H4 (cell line): ENCODE data around the gene SDE2. TPM values are rescaled to one million over a fixed set of nuclear protein-coding genes. Genes with fewer than 3 reads are reported as not detected.
"Not testable (repeated sequence)": the region's sequence is repeated elsewhere in the genome, so short reads cannot be mapped to it uniquely, and the experiment has no call there.

Experiments used
- DNase-seq: peaks from one replicate; pipeline ENCODE4 v3.0.0-alpha.2; 2015; ENCODE audit warnings: low spot score
- total RNA-seq: library from RNA; depleted of rRNA; stranded (reverse); fragments of >200 nt; shearing (Covaris generic); gene quantifications from 2 replicates; pipeline ENCODE4 v1.2.3, GENCODE V29; 2014; rRNA removed

Gene SDE2
- total RNA-seq = 13.6 and 14.3 TPM in 2 replicates

DNA sequence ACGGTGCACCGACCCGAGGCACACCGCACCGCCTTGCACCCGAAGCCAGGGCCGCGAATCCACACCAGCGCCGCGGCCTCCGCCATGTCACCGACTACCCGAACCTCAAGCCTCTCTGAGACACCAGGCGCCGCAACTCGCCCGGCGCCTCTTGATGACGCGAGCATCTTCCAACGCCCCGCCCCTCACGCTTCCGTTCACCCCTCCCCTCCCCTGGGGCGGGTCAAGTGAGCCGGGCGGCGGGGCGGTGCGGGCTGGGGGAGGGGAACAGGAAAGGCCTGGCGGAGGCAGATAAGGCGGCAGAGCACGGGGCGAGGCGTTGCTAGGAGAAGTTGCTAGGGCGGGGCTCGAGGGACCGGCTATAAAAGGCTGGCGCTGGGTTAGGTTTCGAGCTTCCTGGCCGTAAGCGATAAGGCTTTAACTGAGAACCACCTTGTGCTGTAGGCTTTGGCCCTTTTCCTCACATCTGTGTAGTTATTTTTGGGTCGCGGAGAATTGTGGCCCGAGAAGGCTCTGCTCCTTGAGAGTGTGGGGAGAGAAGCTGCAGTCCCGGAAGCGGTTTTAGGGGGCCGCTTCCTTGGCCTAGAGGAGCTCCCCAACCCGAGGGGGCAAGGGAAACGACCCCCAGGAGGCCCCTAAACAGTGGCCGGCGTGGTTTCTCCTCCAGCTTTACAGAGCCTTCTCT lies at the start of gene SDE2:
Gene SDE2, minus strand, starts transcription at position 117 of the 685 bp plus-strand sequence. Its CDS starts 31 bp downstream, at position 86.
- DNase-seq = peak; percentile 95

DNA sequence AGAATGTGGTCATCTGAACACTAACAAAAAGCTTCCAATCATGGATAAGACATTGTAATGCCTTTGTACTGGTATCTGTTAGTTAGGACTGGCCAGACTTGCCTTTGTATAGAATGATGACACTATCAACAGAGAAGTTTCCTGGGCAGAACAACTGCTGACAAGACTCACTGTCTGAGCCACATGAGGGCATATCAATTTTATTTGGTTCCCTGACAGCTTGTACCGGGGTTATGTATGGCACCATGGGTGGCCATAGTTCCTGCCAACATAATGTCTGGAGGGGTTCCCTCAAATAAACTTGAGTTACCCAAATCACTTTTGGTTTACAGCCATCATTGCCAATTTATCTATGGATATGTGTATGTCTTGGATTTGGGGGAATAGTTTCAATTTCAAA lies 49.7 kb upstream of the SDE2 start:
- DNase-seq = no peak

DNA sequence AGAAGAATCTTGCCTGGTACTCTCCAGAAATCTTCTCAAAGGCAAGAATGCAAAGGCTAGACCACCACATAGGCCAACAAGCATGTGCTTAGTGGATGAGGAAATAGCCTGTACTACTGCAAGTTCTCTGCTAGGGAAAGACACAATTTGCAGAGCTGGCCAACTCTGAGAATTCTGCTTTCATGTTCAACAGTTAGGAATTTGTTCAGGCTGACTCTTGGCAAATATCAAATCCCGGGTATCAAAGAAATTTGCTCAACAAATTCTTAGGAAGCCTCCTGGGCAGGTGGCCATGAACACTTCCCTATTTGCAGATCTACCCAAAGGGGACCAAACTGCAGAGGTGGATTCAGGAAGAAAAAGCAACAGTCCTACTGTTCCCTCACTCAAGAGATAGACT lies 48.4 kb upstream of the SDE2 start:
- no peak for DNase-seq

DNA sequence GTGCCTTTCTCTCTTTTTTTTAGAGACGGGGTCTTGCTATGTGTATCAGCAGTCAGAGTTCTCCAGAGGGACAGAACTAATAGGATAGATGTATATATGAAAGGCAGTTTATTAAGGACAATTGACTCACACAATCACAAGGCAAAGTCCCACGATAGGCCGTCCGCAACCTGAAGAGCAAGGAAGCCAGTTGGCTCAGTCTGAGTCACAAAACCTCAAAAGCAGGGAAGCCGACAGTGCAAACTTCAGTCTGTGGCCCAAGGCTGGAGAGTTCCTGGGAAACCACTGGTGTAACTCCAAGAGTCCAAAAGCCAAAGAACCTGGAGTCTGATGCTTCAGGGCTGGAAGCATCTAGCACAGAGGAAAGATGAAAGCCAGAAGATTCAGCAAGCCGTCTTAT lies 47.1 kb upstream of the SDE2 start:
- peak; percentile 54 for DNase-seq

DNA sequence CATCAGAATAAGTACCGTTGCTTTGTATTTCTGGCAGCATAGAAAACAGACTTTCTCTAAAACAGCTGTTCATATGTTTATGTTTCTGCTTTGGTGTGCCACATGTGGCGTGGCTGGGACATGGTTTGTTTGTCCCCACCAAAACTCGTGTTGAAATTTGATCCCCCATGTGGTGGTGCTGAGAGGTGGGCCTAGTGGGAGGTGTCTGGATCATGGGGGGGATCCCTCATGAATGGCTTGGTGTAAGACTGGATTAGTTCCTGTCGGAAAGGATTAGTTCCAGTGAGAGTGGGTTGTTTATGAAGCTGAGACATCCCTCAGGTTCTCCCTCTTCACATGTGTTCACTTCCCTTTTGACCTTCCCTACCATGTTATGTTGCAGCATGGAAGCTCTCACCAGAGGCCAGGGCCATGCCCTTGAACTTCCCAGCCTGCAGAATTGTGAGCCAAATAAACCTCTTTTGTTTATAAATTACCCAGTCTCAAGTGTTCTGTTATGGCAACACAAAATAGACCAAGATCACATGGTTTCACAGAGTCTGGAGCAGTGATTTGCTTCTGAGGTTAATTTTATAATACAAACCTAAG lies 45.5 kb upstream of the SDE2 start:
- DNase-seq = no peak

DNA sequence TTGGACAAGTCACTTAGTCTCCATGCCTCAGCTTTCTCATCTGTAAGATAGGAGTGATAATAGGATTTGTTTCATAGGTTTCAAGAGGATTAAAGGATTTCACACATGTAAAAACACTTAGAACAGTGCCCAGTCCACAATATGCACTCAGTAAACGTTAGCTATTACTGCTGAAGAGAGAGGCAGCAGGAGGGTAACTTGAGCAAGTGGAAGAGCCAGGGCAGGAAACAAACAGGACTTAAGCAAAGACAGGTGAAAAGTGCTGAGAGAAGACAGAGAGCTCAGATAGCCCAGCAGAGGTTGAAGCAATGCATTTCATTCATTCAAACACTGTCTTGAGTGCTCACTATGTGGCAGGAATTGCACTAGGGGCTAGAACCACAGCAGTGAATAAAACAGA lies 42.3 kb upstream of the SDE2 start:
- no peak for DNase-seq

DNA sequence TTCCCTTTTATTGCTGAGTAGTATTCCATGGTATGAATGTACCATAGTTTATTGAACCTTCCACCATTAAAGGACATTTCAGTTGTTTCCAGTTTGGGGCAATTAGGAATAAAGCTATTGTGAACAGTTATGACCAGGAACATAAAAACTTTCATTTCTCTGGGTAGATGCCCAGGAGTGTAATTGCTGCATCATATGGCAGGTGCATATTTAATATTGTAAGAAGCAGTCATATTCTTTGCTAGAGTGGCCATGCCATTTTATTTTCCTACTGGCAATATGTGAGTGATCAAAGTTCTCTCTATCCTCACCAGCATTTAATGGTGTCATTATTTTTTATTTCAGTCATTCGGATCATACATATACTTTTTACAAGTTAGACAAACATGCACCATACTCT lies 39.5 kb upstream of the SDE2 start:
- no peak for DNase-seq

DNA sequence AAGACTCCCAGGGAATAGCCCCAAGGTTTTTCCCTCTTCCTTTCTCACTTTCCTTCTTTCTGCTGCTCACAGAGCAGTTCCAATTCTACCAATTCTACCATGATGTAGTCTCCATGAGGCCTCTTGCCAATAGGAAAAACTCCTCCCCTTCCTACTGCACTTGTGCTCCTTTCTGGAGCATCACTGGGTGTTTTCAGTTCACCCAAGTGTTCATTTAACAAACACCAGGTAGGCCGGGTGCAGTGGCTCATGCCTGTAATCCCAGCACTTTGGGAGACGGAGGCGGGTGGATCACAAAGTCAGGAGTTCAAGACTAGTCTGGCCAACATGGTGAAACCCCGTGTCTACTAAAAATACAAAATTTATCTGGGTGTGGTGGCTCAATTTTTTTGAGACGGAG lies 36.8 kb upstream of the SDE2 start:
- DNase-seq = no peak

DNA sequence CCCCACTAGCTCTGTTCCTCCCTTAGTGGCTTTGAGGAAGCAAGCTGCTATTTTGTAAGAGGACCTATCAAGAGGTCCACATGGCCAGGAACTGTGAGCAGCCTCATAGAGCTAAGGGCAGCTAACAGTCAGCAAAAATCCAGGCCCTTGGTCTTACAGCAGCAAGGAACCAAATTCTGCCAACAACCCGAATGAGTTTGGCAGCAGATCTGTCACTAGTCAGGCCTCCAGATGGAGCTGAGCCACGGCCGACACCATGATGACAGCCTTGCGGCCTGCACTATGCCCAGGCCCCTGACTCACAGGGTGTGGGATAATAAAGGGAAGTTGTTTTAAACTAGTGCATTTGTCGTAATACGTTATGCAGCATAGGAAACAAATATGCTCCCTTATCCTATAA lies 35.3 kb upstream of the SDE2 start:
- peak; percentile 74 for DNase-seq

DNA sequence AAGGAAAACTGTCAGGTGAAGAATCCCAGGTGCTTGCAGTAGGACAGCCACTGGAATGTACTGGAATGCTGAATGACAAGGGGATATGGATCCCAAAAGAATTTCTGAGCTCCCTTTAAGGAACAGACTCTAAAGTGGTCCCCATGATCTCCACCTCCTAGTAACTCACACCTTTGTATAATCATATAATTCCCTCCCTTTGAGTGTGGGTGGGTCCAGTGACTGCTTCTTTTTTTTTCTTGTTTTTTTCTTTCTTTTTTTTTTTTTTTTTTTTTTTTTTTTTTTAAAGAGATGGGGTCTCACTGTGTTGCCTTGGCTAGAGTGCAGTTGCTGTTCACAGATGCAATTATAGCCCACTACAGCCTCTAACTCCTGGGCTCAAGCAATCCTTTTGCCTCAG lies 34.8 kb upstream of the SDE2 start:
- no peak for DNase-seq

DNA sequence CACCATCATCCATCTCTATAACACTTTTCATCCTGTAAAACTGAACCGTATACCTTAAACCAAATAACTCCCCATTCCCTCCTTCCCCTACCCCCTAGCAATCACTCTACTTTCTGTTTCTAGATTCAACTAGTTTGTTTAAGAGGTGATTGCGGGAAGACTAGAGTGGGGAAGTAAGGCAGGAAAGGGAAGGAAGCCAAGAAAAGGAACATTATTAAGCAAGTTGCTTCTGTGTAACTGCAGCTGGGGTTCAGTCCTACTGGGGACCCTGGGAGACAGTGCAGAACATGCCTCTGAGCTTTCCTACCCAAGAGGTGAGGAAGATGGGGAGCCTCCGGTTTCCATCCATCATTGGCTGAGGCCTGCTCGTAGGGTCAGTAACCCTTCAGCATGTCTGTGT lies 34.4 kb upstream of the SDE2 start:
- no peak for DNase-seq

DNA sequence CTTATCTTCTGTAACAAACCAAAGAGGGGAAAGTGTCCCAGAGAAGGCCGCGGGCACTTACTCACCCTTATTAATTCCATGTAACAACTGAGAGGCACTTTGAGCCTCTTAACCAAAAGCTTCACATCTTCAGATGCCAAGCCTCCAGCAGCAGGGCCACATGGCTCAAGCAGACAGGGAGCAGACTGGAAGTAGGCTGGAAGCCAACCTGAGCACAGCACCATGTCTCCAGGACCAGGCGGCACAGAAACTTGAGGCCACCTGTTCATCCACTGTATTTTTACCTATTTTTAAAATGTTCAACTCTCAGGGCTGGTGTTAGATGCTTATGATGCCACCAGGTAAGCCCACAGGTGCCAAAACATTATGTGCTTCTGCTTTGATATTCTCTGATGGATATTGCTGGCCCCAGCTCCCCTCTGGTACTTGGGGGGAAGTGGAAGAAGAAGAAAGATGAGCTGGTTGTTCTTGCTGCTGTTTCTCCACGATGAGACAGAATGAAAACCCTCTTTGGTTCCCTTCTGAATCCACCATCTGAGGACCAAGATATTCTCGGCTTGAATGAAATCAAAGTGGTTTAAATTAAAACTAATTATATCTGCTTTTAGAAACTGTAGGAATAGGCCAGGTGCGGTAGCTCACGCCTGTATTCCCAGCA lies 30.6 kb upstream of the SDE2 start:
- DNase-seq = no peak

DNA sequence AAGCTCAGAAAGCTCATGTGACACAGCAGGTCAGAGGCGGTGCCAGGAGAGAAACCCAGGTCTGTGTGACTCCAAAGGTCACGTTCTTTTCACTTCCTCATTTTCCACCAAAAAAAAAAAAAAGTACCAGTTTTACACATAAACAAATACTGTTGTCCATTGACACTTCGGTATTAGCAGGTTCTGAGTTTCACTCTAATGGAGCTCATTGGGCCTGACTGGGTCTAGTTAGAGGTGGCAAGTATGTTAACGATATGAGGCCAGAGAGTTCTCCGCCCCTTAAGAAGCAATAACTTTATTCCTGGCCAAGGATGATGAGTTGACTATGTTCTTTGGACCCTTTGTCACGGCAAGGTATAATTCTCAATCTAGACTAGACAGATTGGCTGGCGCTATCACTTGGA lies 30.0 kb upstream of the SDE2 start:
- DNase-seq = no peak

DNA sequence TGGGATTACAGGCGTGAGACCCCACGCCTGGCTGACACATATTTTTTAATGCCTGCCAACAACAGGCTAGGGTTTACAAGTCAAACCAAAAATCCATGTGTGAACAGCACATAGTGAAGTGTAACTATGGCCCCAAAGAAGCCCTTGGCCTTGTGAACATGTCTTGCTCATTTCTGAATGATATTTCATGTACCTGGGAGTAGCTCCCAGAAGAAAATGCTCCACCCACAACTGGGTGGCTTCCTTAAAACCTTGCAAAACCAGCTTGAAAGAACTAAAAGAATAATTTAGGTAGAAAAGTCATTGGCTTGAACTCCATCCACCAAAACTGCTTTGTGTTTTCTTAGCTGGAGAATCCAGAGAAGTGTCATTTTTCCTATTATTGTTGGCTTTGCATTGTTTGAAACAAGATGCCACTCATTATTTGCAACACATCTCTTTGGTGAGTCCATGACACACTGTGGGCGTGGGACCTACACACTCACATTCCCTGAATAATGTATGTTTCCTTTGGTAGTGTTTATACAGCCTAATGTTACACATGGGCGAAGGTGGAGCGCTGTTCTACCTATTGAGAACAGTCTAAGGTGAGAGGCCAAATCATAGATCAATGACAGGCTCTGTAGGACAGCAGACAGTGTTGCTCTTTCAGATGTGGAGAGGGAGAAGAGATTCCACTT lies 28.5 kb upstream of the SDE2 start:
- DNase-seq = no peak

DNA sequence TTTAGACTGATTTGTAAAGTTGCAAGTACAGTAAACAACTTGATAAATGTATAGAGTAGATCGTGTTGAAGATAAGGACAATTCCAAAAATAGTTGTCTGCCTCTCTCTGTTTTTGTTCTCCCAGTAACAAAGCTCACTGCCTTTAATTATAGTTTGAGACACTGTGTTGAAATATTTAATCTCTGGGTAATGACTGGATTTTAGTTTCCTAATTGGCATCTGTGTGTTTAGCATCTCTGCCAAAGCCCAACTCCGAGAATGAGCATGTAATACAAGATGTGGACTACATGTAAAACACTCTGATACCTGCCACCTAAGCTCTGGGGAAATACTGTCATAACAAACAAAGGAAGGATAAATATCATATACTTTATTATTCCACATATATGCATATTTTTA lies 27.7 kb upstream of the SDE2 start:
- DNase-seq = no peak

DNA sequence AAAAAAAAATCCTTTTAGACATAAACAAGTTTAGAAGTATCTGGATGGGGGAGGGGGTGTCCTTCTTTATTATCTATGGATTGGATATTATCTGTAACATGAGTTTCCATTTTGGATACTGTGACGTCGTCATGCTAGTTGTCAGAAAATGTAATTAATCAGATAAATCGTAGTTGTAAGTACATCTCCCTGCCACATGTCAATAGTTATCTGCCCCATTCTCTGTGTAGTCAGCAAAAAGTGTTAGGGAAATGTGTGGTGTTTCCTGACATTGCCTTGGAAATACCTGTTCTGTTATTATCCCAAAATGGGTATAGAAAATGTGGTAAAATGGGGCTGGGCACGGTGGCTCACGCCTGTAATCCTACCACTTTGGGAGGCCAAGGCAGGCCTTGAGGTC lies 24.6 kb upstream of the SDE2 start:
- DNase-seq = no peak

DNA sequence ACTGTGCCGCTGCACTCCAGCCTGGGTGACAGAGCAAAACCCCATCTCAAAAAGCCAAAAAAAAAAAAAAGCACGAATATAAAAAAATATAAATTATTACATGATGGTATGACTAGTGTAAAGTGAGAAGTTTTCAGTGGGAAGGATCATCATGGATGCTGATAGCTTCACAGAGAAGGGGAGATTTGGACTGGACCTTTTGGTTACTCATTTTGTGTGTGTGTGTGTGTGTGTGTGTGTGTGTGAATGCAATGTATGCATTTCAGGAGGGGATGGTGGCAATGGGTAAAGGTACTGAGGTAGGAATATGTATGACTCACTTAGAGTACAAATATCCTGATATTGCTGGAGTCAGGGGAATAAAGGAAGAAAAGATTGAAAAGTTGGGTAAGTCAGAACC lies 22.7 kb upstream of the SDE2 start:
- no peak for DNase-seq

DNA sequence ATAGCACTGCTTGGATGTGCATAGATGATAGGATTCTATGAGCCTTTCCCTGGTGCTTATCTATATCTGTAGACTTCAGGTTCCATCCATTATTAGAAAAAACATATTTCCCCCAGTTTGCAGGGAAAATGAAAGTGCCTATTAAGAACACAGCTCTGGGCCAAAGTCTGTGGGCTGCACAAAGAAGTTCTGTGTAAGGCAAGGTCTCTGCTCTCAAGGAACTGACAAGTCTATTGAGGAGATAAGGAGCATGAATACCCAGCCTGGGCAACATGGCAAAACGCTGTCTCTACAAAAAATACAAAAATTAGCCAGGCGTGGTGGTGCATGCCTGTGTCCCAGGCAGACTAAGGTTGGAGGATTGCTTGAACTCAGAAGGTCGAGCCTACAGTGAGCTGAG lies 22.3 kb upstream of the SDE2 start:
- no peak for DNase-seq

DNA sequence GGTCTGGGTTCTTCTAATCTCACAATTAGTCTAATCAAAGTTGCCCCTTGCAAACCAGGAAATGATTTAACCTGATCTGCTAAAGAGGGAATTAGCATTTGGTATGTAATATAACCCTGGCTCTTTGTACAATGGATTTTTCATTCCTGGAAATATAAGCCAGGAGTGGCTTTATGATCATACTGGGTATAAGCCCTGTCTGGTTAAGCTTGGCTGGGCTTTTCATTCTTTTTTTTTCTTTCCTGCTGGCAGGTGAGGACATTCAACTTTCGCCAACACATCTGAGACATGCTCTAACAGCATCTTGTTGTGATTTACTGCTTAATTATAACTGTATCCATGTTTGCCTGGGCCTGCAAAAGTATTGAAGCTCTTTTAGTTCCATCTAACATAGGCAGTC lies 20.4 kb upstream of the SDE2 start:
- no peak for DNase-seq

DNA sequence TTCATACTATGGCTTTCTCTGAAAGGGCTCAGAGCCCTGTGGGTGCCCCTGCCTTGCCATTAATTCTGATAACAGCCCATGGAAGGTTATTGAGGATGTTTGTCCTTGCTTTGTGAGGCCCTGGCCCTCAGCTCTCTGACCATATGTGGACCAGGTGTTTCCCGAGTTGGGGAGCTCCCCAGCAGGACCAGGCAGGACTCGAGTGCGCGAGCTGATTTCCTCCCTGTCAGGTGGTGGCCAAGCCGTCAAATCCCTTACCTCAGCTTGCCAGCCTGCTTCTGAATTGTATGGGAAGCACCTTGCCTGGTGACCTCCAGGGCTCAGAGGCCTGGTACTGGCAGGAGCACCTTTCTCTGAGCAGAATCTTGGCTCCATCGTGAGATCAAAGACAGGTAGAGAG lies 17.9 kb upstream of the SDE2 start:
- DNase-seq = no peak

DNA sequence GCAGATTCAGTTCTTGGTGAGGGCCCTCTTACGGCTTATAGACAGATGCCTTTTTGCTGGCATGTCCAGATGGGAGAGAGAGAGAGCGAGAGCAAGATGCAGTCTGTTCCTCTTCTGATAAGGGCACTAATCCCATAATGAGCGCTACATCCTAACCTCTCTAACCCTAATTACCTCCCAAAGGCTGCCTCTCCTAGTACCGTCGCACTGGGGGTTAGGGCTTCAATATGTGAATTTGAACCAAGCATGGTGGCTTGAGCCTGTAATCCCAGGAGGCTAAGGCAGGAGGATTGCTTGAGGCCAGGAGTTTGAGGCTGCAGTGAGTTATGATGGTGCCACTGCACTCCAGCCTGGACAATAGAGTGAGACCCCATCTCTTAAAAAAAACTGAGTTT lies 10.5 kb upstream of the SDE2 start:
- DNase-seq = no peak

DNA sequence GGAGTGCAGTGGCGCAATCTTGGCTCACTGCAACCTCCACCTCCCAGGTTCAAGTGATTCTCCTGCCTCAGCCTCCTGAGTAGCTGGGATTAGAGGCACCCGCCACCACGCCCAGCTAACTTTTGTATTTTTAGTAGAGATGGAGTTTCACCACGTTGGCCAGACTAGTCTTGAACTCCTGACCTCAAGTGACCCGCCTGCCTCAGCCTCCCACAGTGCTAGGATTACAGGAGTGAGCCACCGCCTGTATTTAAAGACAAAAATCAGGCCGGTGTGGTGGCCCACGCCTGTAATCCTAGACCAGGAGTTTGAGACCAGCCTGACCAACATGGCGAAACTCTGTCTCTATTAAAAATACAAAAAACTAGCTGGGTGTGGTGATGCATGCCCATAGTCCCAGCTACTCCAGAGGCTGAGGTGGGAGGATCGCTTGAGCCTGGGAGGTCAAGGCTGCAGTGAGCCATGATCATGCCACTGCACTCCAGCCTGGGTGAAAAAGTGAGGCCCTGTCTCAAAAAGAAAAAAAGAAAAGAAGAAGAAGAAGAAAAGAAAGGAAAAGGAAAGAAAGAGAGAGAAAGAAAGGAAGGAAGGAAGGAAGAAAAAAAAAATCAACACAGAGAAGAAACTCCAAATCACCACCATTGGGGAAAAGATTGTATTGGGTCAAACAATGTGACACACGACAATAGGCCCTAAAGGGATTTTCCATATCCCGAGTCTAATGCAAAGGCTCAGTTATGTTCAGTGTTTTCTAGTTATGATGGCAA lies 8.2 kb upstream of the SDE2 start:
- not testable (repeated sequence) for DNase-seq
